ENCODE measurements around the gene HMGXB3.

HMGXB3 gene

DNA sequence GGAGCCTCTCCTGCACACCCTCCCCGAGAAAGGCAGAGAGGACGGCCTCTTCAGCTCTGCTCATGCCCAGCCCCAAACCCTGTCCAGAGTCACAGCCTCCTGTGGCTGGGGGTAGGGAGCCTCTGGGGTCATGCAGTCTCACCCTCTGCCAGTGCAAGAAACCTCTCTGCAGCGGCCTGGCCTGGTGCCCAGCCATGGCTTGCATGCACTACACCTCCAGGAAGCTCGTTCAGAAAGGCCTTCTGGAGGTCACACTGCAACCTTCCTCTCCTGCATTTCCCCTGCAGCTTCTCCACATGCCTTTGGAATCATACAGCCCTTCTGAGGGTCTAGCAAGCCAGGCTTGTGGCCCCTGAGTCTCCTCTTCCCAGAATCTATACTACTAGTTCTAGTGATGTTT lies 67.9 kb downstream of the HMGXB3 start:
- H3K4me3 ChIP-seq (ENCODE audit: low read length): no peak overlapping the region
- H3K27me3 ChIP-seq (ENCODE audit: control insufficient read depth, insufficient read depth, low read length): peaks cover 7% of the 10 kb centered on the region
- no peaks in the 10 kb centered on the region for H3K9me3 ChIP-seq (ENCODE audit: control insufficient read depth, low read length)
- no peak overlapping the region for H3K9ac ChIP-seq (ENCODE audit: low read length)
- H3K4me1 ChIP-seq (ENCODE audit: control insufficient read depth, insufficient read depth, low read length): peaks cover 4% of the 10 kb centered on the region
- no peaks in the 10 kb centered on the region for H3K36me3 ChIP-seq (ENCODE audit: control insufficient read depth, insufficient read depth, low read length)

DNA sequence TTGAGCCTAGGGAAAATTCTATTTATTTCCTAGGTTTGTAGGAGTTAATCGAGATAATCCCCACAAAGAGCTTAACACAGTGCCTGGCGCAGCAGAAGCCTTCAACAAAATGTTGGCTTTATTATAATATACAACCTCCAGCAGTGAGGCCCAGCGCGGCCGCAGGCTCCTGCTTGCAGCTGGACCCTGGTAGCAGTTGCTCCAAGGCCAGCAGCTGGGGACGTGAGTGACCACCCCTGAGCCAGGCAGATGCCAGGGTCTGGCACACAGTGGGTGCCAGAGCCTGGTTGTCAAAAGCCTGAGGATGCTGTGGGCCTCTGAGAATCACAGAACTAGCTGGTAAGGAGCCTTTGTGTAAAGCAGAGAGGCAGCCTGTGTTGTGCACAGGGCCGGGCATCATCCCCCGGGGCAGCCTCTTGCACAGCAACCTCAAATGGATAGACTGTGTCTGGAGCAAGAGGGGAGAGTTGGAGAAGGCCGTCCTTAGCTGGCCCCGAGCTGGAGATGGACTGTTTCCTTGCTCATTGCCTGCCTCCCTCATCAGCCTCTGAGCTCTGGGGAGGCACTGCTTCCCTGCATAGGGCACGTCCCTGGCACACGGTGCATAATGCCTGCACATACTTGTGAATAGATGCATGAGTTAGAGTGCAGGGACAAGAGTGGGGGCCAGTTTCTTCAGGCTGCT lies 68.6 kb downstream of the HMGXB3 start:
- no peak overlapping the region for H3K4me3 ChIP-seq (ENCODE audit: low read length)
- H3K9me3 ChIP-seq (ENCODE audit: control insufficient read depth, low read length): no peaks in the 10 kb centered on the region
- H3K9ac ChIP-seq (ENCODE audit: low read length): no peak overlapping the region
- no peaks in the 10 kb centered on the region for H3K36me3 ChIP-seq (ENCODE audit: control insufficient read depth, insufficient read depth, low read length)
- H3K4me1 ChIP-seq (ENCODE audit: control insufficient read depth, insufficient read depth, low read length): peaks cover 4% of the 10 kb centered on the region
- H3K27me3 ChIP-seq (ENCODE audit: control insufficient read depth, insufficient read depth, low read length): peaks cover 7% of the 10 kb centered on the region

DNA sequence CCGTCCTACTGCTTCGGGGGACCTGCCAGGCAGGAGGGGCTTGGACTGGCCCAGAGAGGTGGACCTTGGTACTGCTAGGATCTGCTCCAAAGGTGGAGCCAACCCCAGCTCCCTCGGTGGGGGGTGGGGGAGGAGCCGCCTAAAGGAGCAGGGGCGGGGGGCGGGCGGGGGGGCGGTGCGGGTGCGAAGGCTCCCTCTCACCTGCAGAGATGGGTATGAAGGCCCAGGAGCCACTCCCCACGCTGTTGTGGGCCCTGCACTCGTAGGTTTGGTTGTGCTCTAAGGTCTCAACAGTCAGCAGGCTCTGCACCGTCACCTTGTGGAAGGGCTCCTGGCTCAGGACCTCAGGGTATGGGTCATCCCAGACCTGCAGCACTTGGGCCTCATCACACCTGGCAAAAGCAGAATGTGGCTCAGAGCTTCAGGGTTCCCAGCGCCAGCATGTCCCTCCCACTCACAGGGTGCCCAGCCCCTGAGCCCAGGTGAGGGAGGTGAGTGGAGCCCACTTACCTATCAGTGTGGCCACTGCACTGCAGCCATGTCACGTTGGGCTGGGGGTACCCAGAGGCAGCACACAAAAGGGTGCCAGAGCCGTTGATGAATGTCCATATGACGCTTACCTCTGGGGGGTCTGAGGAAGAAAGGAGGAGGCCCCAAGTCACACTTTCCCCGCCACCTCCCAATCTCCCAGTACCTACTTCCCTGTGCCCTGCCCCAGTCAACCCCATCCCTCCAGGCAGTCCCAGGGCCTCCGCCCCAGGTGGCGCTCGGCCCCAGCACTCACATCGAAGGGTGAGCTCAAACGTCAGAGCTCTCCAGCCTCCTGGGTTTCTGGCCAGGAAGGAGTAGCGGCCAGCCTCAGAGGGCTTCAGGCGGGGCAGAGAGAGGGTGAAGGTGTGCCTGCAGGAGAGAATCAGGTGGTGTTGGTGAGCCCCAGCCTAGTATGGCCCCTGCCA lies 69.4 kb downstream of the HMGXB3 start:
- no peak overlapping the region for H3K4me3 ChIP-seq (ENCODE audit: low read length)
- H3K9me3 ChIP-seq (ENCODE audit: control insufficient read depth, low read length): no peaks in the 10 kb centered on the region
- no peak overlapping the region for H3K9ac ChIP-seq (ENCODE audit: low read length)
- H3K27me3 ChIP-seq (ENCODE audit: control insufficient read depth, insufficient read depth, low read length): peaks cover 7% of the 10 kb centered on the region
- H3K36me3 ChIP-seq (ENCODE audit: control insufficient read depth, insufficient read depth, low read length): no peaks in the 10 kb centered on the region
- H3K4me1 ChIP-seq (ENCODE audit: control insufficient read depth, insufficient read depth, low read length): peaks cover 4% of the 10 kb centered on the region

DNA sequence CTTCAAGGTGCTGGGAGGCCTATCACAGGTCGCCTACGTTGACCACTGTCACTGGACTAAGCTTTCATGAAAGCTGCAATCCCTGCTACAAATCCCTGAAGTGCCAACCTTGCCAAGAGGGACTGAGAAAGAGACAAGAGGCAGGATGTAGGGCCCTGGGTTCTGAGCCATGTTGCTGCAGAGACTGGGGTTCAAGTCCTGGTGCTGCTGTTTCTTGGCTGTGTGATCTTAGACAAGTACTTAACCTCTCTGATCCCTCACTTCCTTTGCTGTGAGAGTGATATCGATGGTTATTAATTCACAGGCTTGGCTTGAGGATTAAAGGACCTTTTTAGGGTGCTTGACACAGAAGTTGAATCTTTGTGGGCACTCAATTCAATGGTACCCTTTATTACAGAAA lies 70.3 kb downstream of the HMGXB3 start:
- no peak overlapping the region for H3K9ac ChIP-seq (ENCODE audit: low read length)
- H3K27me3 ChIP-seq (ENCODE audit: control insufficient read depth, insufficient read depth, low read length): peaks cover 9% of the 10 kb centered on the region
- H3K36me3 ChIP-seq (ENCODE audit: control insufficient read depth, insufficient read depth, low read length): no peaks in the 10 kb centered on the region
- no peak overlapping the region for H3K4me3 ChIP-seq (ENCODE audit: low read length)
- H3K9me3 ChIP-seq (ENCODE audit: control insufficient read depth, low read length): no peaks in the 10 kb centered on the region
- no peaks in the 10 kb centered on the region for H3K4me1 ChIP-seq (ENCODE audit: control insufficient read depth, insufficient read depth, low read length)

DNA sequence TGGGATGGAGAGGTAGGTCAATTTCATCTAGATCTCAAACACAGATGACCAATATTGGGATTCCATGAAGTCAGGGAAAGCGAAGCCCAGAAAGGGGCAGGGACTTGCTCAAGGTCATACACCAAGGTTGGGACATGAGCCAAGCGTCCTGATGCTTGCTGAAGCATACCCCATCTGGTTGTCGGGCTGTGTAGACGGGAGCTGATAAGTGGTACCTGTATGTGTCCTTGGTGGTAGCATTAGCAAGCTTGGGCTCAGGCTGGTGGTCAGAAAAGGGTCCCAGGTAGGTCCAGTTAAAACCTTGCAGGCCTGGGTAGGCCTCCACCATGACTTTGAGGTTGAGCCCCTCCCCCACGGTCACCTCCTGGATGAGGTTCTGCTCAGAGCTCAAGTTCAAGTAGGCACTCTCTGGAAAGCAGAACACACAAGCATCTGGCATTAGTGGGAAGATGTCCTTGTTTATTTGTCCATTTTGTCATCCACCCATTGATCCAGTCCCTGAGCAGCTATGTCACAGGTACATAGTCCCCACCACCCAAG lies 72.6 kb downstream of the HMGXB3 start:
- no peaks in the 10 kb centered on the region for H3K36me3 ChIP-seq (ENCODE audit: control insufficient read depth, insufficient read depth, low read length)
- no peaks in the 10 kb centered on the region for H3K4me1 ChIP-seq (ENCODE audit: control insufficient read depth, insufficient read depth, low read length)
- H3K27me3 ChIP-seq (ENCODE audit: control insufficient read depth, insufficient read depth, low read length): peaks cover 6% of the 10 kb centered on the region
- no peak overlapping the region for H3K4me3 ChIP-seq (ENCODE audit: low read length)
- no peak overlapping the region for H3K9ac ChIP-seq (ENCODE audit: low read length)
- no peaks in the 10 kb centered on the region for H3K9me3 ChIP-seq (ENCODE audit: control insufficient read depth, low read length)

DNA sequence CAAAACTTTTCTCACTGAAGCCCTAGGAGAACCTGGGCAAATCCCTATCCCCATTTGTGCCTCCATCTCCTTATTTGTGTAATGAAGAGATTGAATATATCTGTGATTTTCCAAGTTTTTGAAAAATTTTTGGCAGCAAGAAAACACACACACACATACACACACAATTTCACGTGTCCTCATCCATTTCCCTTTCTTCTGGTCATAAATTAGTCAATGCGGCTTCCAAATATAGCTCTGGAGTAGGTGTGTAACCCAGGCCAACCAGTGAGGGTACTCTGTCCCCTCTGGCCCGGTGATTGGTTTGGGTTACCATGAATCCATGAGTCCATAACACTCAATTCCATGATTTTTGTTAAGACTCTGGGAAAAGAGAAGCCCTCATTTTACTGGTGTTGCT lies 73.1 kb downstream of the HMGXB3 start:
- Histone ChIP-seq H3K27me3 (ENCODE audit: control insufficient read depth, insufficient read depth, low read length) (peaks cover 7% of the 10 kb centered on the region), H3K36me3 (ENCODE audit: control insufficient read depth, insufficient read depth, low read length) (no peaks in the 10 kb centered on the region), H3K9me3 (ENCODE audit: control insufficient read depth, low read length) (no peaks in the 10 kb centered on the region), H3K4me1 (ENCODE audit: control insufficient read depth, insufficient read depth, low read length) (no peaks in the 10 kb centered on the region), H3K4me3 (ENCODE audit: low read length) (no peak overlapping the region), H3K9ac (ENCODE audit: low read length) (no peak overlapping the region)

DNA sequence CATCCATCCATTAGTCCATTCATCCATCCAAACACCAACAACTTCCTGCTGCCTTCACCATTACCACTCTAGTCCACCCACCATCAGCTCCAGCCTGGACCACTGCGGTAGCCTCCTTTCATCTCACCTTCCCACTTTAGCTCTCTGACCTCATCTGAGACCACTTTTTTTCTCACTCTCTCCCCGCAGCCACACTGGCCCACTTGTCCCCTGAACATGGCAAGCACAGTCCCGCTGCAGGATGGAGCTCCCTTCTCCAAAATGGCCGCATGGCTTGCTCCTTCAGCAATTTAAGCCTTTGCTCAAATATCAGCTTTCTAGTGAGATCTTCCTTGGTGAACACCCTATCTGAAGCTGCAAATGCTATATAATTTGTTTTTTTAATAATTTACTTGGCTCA lies 74.7 kb downstream of the HMGXB3 start:
- Histone ChIP-seq H3K4me1 (ENCODE audit: control insufficient read depth, insufficient read depth, low read length) (no peaks in the 10 kb centered on the region), H3K27me3 (ENCODE audit: control insufficient read depth, insufficient read depth, low read length) (peaks cover 7% of the 10 kb centered on the region), H3K9ac (ENCODE audit: low read length) (no peak overlapping the region), H3K36me3 (ENCODE audit: control insufficient read depth, insufficient read depth, low read length) (no peaks in the 10 kb centered on the region), H3K9me3 (ENCODE audit: control insufficient read depth, low read length) (no peaks in the 10 kb centered on the region), H3K4me3 (ENCODE audit: low read length) (no peak overlapping the region)

DNA sequence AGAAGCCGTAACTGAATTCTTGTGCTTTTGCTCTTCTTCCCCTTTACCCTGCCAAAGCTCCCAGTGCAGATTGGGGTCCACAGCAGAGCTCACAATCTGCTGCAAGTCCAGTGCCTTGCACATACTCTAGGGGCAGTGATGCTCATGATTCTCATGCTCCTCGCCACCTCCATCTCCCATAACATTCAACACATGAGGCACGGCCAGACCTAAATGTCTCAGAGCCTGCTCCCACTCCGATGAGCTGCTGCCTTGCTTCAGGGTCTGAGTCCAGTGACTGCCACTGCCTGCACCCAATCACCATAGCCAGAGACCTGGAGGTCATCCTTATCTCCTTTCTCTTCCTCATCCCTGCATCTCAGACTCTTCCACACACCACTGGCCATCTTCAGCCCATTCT lies 75.3 kb downstream of the HMGXB3 start:
- H3K4me3 ChIP-seq (ENCODE audit: low read length): no peak overlapping the region
- no peaks in the 10 kb centered on the region for H3K9me3 ChIP-seq (ENCODE audit: control insufficient read depth, low read length)
- no peaks in the 10 kb centered on the region for H3K4me1 ChIP-seq (ENCODE audit: control insufficient read depth, insufficient read depth, low read length)
- no peak overlapping the region for H3K9ac ChIP-seq (ENCODE audit: low read length)
- H3K36me3 ChIP-seq (ENCODE audit: control insufficient read depth, insufficient read depth, low read length): no peaks in the 10 kb centered on the region
- peaks cover 7% of the 10 kb centered on the region for H3K27me3 ChIP-seq (ENCODE audit: control insufficient read depth, insufficient read depth, low read length)

DNA sequence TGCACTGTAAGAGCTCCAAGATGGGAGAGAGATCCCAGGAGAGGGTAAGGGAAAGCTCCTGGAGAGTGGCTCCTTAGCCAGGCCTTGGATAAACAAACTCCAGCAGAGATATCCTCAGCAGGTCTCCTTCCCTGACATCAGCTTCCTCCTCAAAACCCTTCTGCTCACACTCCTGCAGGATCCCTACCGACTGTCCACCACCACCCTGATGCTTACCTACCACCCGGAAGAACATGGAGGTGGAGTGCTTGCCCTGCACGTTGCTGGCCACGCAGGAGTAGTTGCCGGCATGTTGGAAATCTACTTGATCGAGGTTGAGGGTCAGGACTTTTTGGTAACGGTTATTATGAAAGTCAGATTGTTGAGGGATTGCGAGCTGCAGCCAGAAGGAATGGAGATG lies 76.5 kb downstream of the HMGXB3 start:
- Histone ChIP-seq H3K4me1 (ENCODE audit: control insufficient read depth, insufficient read depth, low read length) (no peaks in the 10 kb centered on the region), H3K9me3 (ENCODE audit: control insufficient read depth, low read length) (no peaks in the 10 kb centered on the region), H3K36me3 (ENCODE audit: control insufficient read depth, insufficient read depth, low read length) (no peaks in the 10 kb centered on the region), H3K9ac (ENCODE audit: low read length) (no peak overlapping the region), H3K27me3 (ENCODE audit: control insufficient read depth, insufficient read depth, low read length) (peaks cover 7% of the 10 kb centered on the region), H3K4me3 (ENCODE audit: low read length) (no peak overlapping the region)

DNA sequence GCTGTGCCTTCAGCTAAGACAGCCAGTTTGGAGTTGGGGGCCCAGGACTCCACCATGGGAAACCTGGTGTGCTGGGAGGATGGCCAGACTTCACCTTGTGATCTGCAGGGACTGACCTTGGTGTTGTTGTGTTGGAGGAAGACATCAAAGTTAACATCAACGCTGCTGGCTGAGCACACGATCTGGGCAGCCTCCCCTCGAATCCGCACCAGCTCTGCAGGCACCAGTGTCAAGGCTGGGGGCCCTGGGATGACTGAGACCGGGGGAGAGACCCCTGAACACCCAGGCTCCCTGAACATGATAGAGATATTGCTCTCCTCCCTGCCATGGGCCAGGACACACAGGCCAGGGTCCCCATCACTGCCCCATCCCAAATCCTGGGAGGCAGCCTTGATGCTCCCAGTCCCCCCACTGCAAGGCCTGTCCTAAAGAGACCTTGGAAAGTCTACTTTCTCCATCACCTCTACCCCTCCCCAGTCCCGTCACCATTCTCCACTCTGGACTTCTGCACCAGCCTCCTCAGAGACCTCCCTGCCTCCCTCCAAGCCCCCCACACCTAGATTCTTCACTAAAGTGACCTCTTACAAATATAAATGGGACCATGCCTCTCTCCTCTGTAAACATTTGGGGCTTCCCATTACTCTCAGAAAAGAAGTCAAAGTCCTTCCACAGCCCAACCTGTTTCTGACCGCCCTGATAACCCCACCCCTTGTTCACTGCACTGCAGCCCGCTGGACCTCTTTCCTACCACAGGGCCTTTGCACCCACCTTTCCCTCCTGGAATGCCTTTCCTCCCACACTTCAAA lies 77.7 kb downstream of the HMGXB3 start:
- H3K27me3 ChIP-seq (ENCODE audit: control insufficient read depth, insufficient read depth, low read length): peaks cover 7% of the 10 kb centered on the region
- no peaks in the 10 kb centered on the region for H3K36me3 ChIP-seq (ENCODE audit: control insufficient read depth, insufficient read depth, low read length)
- no peak overlapping the region for H3K4me3 ChIP-seq (ENCODE audit: low read length)
- no peaks in the 10 kb centered on the region for H3K9me3 ChIP-seq (ENCODE audit: control insufficient read depth, low read length)
- no peaks in the 10 kb centered on the region for H3K4me1 ChIP-seq (ENCODE audit: control insufficient read depth, insufficient read depth, low read length)
- H3K9ac ChIP-seq (ENCODE audit: low read length): no peak overlapping the region

DNA sequence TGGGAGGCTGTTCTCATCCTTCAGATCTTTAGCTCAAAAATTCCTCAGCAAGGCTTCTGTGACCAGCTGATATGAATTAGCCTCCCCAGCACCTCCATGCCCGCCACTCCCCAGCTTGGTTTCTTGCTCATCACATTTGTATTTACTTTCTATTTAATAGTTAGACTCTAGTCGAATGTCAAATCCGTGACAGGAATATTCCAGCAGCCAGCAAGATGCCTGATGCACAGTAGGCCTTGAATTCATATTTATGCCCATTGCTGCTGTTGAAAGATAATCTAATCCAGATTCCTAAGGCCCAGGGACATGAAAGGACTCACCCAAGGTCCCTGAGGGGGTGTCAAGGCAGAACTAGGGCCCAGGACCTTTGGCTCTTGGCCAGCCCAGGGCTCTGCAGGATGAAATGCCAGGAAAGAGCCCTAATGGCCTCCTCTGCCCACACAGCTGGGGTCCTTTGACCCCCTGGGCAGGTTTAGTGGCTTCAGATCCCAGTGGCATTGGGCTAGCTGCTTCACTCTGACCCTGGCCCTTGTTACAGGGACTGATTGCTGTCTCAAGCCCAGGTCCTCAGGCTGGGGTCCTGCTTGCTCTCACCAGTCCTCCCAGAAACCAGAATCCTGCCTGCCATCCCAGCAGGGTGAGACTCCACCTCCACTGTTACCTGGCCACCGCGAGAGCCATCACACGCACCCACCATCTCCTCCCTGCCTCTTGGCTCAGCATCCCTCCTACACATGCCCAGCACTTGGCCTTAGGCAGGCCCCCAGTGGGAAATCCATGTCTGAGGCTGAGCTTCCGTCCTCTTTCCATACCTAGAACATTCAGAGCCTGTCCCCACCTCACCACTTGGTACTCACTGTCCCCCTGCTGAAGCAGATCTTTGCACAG lies 78.5 kb downstream of the HMGXB3 start:
- no peak overlapping the region for H3K4me3 ChIP-seq (ENCODE audit: low read length)
- no peaks in the 10 kb centered on the region for H3K36me3 ChIP-seq (ENCODE audit: control insufficient read depth, insufficient read depth, low read length)
- no peaks in the 10 kb centered on the region for H3K4me1 ChIP-seq (ENCODE audit: control insufficient read depth, insufficient read depth, low read length)
- peaks cover 7% of the 10 kb centered on the region for H3K27me3 ChIP-seq (ENCODE audit: control insufficient read depth, insufficient read depth, low read length)
- no peaks in the 10 kb centered on the region for H3K9me3 ChIP-seq (ENCODE audit: control insufficient read depth, low read length)
- no peak overlapping the region for H3K9ac ChIP-seq (ENCODE audit: low read length)
